CMK (cell line): ENCODE data around the gene CYB561.

Experiments used
- DNase-seq: peaks from one replicate; pipeline ENCODE4 v3.0.0-alpha.2; 2010; ENCODE audit warnings: low read depth

CYB561 gene

DNA sequence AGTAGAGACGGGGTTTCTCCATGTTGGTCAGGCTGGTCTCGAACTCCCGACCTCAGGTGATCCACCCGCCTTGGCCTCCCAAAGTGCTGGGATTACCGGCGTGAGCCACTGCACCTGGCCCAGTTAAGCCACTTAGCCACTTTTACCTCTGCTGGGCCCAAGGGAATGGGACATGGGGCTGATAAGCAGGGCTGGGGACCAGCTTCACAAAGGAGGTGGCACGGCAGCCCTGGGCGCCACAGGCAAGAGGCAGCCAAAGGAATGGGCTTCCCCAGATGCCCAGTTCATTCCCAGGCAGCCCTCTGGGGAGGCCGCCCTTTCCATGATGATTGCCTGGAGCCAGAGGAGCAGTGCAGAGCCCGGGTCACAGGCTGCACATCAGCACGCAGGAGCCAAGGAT lies 5.0 kb upstream of the CYB561 start:
- DNase-seq = no peak

DNA sequence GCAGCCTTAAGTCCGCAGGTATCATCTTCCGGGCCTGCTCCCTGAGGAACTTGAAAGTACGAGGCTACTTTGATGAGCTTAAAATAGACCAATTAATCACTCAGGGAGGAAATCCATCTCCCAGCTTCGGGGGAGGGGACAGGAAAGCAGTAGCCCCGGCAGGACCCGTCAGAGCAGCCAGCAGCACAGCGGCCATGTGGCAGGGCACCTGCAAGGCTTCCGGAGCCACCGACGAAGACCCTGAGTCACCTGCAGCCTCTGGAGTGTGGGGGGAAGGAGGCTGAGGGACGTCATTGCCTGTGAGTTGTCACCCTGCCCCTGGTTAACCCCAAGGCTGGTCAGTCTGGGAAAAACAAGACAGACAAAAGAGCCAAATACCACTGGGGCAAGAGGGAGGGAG lies 4.4 kb upstream of the CYB561 start:
- no peak for DNase-seq

DNA sequence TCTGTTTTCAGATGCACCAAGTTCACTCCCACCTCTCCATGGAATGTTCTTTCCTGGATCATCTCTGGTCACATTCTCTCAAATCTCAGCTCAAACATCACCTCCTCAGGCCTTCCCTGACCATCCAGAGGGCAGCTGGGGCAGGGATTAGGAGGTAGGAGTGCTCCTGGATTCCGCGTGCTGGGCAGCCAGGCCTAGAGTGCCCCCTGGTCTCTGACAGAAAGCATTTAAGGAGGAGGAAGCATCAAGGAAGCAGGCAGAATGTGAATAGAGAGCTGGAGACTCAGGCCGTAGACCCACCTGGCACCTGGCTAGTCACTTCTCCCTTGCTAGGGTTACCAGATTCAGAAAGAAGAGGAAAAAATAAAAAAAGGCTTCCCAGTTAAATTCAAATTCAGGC lies 2.5 kb upstream of the CYB561 start:
- DNase-seq = no peak

DNA sequence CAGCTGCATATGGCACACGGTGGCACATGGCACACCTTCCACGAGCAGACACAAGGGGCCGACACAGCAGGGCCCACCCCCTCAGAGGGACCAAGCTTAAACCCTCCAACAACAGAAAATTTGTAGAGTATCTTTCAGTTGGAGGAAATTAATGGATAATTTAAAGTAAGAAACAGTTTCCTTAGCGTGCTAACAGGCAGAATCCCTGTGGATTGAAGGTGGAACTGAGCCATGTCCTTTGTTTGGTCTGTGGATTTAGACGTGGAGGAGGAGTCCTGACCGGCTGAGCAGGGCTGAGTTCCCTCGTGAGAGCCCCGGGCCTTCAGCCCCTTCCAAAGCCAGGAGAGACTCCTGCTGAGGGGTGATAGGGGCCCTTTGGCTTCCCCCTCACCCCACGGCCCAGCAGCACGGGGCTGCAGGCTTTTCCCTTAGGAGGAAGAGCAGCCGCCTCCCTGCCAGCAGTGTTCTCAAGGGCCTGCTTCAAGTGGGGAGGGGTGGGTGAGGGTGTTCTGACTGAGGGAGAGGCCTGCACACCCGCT lies 1.4 kb upstream of the CYB561 start:
- DNase-seq = no peak

DNA sequence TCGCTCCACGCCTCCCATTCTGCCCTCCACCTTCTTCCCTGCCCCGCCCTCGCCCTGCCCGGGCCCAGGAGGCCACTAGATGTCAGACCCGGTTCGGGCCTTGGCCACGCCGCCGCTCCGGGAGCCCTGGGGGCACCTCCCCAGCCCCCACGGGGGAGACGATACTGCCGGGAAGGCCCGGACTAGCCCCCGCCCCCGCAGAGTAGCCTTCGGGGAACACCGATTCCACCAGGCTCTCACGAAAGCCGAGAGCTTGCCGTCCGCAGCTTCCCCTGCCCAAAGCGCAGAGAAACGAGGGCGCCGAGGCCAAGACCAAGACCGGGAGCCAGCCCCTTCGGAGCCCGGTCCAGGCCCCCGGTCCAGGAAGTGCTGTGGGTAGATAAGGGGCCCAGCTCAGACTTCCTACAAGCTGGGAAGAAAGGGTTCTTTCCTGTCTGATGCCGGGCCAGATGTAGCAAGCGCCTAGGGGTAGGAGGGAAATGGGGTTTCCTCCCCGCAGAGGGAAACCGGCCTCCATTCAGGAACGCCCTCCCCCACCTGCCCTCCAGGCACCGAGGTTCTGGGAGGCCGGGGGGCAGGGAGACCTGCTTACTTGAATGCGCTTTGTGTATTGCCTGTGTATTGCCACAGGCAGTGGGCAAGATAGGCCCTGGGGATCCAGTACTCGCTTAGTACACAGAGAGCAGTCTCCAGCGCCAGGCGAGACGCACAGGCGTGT lies 806 bp upstream of the CYB561 start:
- peak; percentile 91 for DNase-seq

DNA sequence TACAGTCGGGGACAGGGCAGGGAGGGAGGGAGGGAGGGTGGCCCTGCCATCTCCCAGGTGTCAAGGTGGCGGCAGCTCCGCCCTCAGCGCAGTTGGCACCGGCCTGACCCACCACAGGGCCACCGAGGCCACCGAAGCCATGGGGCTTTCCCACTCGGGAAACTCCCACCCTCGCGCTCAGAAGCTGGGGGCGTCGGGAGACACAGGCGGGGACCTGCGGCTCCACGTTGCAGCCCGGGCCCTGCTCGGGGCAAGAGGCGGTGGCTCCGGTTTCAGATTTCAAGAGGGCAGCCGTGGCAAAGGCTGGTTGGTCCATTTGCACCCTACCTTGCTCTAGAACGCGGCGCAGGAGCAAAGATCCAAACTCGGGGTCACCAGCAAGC lies 544 bp downstream of the CYB561 start:
- DNase-seq = no peak

DNA sequence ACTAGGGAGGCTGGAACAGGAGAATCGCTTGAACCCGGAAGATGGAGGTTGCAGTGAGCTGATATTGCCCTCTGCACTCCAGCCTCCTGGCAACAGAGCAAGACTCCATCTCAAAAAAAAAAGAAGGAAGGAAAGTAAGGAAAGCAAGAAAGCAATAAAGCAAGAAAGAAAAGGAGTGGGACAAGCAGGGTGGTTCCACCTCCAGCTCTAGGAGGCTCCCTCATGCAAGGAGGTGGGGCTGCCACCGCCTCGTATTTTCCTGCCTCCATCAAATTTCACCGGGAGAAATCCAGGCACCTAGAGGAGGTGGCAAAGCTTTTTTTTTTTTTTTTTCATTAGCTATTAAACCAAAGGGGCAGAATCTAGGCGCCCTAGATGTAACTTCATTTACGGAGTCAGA lies 1.0 kb downstream of the CYB561 start:
- no peak for DNase-seq

DNA sequence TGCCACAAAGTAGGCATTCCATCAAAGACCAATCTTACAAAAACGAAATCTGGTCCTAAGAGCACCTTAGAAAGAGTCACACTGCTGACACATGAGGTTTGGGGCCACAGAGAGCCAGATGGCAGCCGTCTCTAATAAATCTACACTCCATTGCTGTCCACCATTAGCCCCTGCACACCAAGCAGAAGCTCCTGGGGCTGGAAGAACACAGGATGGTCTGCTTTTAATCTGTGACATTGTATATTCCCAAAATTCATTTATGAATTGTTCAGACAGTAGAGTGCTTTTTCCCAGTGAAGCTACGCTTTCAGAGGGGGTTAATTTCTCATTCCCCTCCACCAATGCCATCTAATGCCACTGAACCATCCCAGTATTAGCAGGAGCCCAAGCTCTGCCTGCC lies 1.6 kb downstream of the CYB561 start:
- DNase-seq = no peak

DNA sequence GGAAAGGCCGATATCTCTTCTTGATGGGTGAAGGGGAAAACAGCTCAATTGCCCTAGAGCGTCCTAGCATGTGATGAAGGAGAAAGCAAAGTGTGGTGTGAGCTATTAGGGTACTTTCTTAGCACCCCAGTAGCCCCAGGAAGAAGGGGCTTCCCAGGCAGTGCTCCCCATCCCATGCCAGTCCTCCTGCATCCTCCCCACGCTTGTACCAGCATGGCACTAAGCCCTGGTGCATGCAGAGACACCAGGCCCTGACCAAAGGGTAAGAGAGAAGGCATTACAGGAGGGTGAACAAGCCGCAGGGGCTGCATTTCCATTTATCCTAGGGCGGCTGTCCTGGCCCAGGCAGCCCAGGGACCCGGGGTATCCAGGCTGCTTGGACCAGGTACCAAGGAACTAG lies 3.1 kb downstream of the CYB561 start:
- DNase-seq = no peak

DNA sequence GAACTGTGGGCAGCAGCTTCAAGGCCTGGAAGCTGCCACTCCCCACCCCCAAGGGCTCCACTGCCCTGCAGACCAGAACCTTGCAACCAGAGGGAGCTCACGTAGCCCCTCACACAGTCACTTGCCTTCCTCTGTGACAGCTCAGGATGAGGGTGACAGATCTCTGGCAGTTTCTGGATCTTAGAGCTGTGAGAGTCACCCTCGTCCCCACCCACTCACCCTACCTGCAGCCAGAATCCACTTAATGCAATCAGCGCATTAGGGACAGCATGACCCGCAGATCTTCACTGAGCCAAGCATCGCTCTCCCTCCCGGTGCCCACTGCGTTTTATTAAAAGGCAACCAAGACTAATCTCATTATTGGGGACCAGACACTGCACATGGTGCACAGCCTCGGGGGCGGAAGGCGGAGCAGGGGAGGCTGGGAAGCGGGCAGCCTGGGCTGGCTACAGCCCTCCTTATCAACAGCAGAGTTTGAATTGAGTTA lies 3.5 kb downstream of the CYB561 start:
- no peak for DNase-seq

DNA sequence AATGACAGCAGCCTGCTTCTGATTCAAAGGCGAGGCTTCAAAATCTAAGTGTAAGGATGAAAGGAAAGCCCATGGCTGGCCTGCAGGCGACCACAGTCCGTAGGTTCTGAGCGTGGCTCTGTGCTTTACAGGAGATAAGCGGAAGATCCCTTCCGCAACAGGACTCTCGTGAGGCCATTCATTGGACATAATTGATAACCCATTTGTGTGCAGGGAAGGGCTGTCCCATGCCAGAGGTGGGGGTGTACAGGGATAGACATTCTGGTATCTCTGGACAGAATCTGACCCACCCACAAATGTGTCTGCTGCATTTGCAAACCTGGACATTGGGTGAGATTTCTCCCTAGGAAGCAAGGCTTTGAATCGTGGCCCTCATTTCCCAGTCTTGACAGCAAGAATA lies 4.0 kb downstream of the CYB561 start:
- no peak for DNase-seq

DNA sequence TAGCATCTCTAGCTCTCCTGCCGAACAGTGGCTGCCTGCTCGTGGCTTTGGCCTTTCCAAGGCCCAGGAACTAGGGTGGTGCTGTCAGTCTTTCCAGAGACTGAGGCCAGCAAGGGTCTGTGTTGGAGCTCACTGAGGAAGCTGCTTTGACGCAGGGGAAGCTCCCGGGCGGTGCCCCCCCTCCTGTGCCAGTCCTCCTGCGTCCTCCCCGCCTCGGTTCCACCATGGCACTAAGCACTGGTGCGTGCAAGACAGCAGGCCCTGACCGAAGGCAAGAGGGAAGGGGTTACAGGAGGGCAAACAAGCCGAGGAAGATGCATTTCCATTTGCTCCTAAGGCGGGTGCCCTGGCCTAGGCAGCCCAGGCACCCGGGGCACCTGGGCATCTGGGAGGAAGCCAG lies 4.5 kb downstream of the CYB561 start:
- no peak for DNase-seq

DNA sequence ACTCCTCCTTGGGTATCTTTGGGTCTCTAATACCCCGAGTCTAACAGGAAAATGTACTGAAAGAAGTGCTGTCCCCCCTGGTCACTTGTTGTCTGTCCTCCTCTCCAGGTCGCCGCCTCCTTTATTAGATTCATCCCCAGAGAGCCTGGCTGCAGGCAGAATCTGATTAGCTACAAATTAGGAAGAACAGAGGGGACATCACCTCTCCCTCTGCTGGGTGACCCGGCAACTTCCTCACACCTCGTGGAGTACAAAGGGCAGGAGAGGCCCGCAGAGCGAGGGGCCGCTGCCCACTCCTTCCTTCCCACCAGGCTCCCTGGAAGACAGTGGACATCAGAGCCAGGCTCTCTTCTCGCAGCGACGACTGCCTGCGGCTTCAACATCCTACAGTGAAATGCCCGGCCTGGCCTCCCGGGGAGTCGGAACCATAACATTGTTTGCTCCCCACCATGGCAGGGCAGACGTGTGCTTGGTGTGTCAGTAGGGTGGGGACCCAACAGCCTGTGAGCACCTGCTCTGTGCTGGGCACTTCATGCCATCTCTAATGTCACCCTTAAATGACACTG lies 5.3 kb downstream of the CYB561 start:
- DNase-seq = no peak

DNA sequence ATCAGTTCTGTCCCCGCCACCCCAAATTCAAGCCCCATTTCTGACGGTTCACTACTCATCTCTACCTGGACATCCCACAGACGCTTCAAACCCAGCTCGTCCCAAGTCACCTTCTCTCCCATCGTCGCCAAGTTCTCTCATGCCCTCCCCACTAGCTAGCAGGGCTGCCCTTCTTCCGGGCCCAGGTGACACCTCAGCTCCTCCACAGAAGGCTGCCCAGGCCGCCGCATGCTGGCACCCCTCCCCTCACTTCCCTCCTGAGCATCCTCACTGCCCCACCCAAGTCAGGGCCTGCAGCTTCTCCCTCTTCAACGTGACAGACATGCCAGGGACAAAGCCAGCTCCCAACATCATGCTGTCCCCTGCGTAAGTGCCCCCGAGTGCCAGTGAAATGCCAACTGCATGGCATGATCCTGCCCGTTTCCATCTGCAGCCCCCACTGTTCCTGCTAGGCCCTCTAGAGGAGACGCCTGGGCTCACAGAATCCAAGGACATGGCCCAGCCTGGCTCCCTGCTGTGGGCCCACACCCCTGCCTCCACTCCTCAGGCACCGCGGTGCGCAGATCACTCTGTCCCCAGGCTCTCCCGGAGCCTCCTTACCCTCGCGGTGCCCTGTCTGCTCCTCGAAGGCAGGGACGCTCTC lies 5.9 kb downstream of the CYB561 start:
- no peak for DNase-seq

DNA sequence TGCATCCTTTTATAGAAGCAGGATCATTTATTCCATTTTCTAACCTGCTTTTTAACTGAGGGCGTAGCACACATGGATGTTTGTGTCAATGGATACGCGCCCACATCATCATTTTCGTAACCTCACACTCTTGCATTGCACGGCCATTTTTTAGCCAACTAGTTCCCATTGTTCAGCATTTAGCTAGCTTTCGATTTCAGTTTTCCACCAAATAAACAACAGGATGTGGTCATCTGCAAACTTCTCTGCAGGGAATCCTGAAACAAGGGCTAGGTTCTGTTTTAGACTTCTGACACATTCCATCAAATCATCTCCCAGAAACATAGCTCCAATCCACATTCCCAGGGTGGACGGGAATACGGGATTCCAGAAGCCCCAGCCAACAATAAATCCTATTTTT lies 6.4 kb downstream of the CYB561 start:
- DNase-seq = no peak

DNA sequence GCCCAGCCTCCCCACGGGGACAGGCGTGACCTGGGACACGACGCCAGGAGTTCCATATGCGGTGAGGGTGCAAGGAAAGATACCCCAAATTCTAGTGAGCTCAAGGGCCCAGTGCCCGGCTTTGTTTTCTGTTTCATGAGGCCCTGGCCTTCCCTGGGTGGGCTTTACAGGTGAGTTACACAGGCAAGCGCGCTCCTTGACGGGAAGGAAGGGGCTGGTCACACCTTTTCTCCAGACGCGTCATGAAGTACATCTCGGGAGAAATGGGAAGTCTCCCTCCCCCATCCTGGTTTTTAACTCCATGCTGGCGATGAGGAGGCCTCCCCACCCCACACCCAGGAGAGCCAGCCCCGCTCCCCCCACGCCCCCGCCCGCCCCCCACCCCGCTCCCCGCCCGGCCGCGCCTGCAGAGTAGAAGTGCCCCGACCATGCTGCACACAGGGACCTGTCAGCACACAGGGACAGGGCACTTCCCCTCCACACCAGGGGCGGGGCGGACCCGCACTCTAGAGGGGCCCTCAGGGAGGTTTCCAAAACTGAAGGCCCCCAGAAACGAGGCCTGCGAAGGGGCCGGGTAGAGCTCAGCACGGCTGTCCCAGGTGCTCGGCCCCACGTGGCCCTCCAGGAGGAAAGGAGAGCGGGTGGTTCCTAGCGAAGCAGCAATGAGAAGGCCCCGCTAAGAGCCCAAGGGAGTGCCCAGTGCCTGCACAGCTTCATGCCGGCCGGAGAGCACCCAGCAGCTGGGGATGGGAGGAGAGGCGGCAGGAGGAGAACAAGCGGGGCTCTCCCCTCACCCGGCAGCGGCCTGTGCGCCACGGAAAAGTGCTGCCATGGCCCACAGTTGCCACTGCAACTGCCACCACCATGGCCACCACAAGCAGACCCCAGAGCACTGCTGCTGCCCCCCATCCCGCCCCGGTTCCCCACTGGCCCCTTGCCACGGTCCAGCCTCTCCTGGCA lies 7.7 kb downstream of the CYB561 start:
- no peak for DNase-seq

DNA sequence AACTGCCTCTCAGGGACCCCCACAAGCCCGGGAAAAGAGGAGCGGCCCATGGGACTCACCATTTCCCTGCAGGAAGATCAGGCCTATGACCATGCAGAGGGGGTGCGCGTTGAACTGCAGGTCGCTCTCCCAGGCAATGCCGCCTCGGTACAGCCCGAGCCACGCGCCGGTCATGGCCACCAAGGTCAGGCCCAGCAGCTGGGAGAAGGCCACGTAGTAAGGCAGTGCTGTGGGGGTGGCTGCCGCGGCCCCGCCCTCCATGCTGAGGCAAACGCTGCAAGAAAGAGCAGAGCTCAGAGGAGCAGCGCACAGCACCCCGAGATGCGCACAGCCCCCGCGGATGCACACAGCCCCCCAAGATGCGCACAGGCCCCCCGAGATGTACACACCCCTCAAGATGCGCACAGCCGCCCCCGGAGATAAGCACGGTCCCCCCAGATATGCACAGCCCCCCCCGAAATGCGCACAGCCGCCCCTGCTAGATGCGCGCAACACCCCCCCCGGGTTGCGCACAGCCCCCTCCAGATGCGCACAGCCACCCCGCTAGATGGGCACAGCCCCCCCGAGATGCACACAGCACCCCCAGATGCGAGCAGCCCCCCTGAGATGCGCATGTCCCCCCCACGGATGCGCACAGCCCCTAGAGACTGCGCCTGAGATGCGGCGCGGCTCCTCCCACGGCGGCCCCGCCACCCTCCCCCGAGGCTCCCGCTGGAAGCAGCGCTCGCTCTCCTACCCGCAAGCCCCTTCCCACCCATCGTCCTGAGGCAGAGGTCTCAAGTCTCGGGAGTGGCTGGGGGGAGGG lies 8.6 kb downstream of the CYB561 start:
- no peak for DNase-seq

DNA sequence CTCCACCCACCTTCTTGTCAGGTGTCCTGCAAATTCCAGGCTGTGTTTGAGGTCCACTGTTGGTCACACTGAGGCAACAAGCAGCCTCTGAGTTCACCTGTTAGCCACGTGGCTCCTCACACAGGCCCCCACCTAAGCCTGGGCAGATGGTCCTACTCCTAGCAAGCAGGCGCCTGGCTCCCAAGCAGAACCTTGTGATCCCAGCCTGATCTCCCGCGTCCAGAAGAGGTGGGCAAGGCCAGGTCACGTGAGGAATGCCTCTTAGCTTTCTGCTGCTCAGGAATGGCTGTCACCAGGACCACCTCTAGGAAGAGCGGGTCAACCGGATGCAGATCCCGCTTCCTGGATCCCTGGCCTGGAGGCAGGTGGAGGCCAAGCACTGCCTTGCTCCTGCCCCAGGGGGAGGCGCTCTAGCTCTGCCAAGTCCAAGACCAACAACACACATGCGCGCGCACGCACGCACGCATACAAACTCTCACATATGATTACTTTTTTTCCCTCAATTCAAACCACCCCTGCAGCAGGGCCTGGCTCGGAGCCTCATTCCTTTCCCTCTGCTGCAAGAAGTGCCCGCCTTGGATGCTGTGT lies 9.5 kb downstream of the CYB561 start:
- no peak for DNase-seq

DNA sequence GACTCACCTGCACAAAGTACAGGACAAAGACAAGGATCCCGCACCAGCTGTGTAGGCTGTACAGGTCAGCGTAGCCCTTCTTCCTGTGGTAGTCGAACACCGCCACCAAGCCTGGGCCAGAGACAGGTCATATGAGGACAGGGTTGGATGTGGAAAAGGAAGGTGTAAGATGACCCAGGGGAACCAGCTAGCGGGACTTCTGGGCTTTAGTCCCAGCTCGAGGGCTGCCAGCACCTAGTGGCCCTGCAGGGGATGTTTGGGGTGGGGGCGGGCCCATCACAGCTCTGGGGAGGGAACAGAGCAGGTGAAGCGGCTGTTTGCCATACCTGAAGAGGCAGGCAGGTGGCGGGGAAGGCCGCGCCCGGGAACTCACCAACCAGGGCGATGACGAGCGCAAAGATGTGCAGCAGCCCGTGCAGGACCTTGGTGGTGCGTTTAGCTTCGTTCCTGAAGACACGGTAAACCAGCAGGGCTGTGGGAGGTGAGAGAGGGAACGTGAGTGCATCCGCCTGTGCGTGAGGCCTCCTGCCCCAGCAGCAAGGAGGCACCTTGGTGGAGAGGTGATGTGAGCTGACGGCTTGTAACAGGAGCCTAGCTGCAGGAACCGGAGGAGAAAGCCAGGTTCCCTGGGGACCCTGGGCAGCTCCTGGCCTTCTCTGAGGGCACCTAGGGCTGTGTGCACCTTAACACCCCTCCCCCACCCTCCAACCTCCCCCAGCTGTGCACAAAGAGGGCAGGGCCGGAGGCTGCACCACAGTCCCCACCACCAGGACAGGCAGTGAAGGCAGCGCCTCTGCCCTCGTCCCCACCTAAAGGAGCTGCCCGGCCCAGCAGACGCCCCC lies 10.2 kb downstream of the CYB561 start:
- no peak for DNase-seq

DNA sequence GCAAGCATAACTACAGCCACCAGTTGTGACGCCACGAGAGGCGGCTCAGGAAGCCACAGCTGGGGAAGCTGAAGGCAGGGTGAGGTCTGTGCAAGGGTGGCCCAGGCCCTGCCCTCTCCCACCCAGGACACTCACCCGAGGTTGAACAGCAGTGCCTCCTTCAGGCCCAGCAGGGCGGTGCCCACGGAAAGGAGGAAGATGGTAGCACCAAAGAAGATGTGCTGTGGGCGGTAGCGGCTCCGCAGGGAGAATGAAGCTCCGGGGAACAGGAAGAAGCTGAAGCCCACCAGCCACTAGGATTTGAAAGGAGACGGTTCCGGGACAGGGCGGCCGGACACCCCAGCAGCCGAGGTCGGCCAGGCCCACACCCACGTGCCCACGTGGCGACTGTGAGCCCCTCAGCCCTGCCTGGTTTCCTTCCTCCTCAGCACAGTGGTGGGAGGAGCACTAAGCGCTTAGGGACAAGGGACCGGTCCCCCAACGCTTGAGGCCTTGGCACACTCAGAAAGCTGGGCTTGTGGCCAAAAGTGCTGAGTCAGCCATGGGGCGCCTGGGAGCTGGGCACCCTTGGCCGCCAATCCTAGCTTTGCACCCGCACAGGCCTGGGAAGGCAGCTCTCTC lies 11.0 kb downstream of the CYB561 start:
- no peak for DNase-seq
